ENCODE data around the gene GRB10. TPM values are rescaled to one million over a fixed set of nuclear protein-coding genes. Genes with fewer than 3 reads are reported as not detected.

Gene GRB10
- polyA plus RNA-seq, 1 donor from 2014 or later = 78.4 TPM

DNA sequence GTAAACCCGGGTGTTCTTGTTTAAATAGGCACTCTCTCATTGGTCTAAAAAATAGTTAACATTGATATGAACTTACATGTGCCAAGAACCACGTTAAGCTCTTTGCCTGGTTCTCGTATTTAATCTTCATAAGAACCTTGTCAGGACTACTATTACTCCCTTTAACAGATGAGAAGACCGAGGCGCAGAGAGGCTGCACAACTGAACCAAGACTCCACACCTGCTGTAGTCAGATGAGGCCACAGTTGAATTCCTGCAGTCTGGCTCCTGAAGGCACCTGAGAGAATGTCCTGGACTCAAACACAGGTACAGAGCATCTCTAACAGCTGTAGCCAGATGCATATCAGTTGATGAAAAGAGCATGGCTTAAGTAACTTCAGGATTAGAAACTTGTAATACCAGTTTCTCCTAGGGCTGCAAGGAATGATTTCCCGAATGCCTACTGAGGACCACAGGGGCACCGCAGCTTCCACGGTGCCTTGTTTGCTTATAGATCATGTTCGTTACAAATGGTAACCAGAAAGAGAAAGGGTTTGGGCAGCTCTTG is 227.0 kb downstream of the GRB10 start:
- H3K27me3 ChIP-seq (ENCODE audit: insufficient read depth, low read depth, low read length) = no peaks in the 10 kb centered on the region
- H3K4me3 ChIP-seq (ENCODE audit: low read length) = no peak overlapping the region
- H2AFZ ChIP-seq (ENCODE audit: low read depth, low read length) = no peak overlapping the region
- no peaks in the 10 kb centered on the region for H3K36me3 ChIP-seq (ENCODE audit: insufficient read depth, low read length)
- H3K79me2 ChIP-seq (replicated peaks; ENCODE audit: insufficient read depth, low read length) = no peaks in the 10 kb centered on the region
- no peak overlapping the region for H3K9ac ChIP-seq (ENCODE audit: low read length)
- peaks cover 4% of the 10 kb centered on the region for H3F3A ChIP-seq (ENCODE audit: insufficient read depth, low read length, poor library complexity, severe bottlenecking)
- H4K20me1 ChIP-seq (ENCODE audit: insufficient read depth) = no peaks in the 10 kb centered on the region
- no peak overlapping the region for H3K27ac ChIP-seq (ENCODE audit: low read length)
- no peak overlapping the region for H3K4me2 ChIP-seq (ENCODE audit: low read length)
- no peaks in the 10 kb centered on the region for H3K9me3 ChIP-seq (ENCODE audit: low read length)
- H3K9me2 ChIP-seq (ENCODE audit: insufficient read depth, low read length) = no peaks in the 10 kb centered on the region
- TF ChIP-seq TAF1 (IDR thresholded peaks at IDR 0.05; ENCODE audit: low read depth) (no peak), EP300 (conservative IDR thresholded peaks at IDR 0.05; ENCODE audit: poor library complexity, severe bottlenecking) (no peak), SMC3 (conservative IDR thresholded peaks at IDR 0.05; ENCODE audit: poor library complexity) (no peak), MXI1 (conservative IDR thresholded peaks at IDR 0.05; ENCODE audit: poor library complexity, severe bottlenecking) (no peak), EZH2 (IDR thresholded peaks at IDR 0.05; ENCODE audit: borderline replicate concordance, insufficient read depth, low read length, poor library complexity, severe bottlenecking) (no peak), POLR2AphosphoS5 (IDR thresholded peaks at IDR 0.05) (no peak), RAD21 (conservative IDR thresholded peaks at IDR 0.05) (no peak)
- TF ChIP-seq, protein P1, sequence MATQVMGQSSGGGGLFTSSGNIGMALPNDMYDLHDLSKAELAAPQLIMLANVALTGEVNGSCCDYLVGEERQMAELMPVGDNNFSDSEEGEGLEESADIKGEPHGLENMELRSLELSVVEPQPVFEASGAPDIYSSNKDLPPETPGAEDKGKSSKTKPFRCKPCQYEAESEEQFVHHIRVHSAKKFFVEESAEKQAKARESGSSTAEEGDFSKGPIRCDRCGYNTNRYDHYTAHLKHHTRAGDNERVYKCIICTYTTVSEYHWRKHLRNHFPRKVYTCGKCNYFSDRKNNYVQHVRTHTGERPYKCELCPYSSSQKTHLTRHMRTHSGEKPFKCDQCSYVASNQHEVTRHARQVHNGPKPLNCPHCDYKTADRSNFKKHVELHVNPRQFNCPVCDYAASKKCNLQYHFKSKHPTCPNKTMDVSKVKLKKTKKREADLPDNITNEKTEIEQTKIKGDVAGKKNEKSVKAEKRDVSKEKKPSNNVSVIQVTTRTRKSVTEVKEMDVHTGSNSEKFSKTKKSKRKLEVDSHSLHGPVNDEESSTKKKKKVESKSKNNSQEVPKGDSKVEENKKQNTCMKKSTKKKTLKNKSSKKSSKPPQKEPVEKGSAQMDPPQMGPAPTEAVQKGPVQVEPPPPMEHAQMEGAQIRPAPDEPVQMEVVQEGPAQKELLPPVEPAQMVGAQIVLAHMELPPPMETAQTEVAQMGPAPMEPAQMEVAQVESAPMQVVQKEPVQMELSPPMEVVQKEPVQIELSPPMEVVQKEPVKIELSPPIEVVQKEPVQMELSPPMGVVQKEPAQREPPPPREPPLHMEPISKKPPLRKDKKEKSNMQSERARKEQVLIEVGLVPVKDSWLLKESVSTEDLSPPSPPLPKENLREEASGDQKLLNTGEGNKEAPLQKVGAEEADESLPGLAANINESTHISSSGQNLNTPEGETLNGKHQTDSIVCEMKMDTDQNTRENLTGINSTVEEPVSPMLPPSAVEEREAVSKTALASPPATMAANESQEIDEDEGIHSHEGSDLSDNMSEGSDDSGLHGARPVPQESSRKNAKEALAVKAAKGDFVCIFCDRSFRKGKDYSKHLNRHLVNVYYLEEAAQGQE (IDR thresholded peaks at IDR 0.05; ENCODE audit: borderline replicate concordance) = no peak
- TF ChIP-seq, protein P2, sequence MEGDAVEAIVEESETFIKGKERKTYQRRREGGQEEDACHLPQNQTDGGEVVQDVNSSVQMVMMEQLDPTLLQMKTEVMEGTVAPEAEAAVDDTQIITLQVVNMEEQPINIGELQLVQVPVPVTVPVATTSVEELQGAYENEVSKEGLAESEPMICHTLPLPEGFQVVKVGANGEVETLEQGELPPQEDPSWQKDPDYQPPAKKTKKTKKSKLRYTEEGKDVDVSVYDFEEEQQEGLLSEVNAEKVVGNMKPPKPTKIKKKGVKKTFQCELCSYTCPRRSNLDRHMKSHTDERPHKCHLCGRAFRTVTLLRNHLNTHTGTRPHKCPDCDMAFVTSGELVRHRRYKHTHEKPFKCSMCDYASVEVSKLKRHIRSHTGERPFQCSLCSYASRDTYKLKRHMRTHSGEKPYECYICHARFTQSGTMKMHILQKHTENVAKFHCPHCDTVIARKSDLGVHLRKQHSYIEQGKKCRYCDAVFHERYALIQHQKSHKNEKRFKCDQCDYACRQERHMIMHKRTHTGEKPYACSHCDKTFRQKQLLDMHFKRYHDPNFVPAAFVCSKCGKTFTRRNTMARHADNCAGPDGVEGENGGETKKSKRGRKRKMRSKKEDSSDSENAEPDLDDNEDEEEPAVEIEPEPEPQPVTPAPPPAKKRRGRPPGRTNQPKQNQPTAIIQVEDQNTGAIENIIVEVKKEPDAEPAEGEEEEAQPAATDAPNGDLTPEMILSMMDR (IDR thresholded peaks at IDR 0.05; ENCODE audit: poor library complexity, severe bottlenecking) = no peak

DNA sequence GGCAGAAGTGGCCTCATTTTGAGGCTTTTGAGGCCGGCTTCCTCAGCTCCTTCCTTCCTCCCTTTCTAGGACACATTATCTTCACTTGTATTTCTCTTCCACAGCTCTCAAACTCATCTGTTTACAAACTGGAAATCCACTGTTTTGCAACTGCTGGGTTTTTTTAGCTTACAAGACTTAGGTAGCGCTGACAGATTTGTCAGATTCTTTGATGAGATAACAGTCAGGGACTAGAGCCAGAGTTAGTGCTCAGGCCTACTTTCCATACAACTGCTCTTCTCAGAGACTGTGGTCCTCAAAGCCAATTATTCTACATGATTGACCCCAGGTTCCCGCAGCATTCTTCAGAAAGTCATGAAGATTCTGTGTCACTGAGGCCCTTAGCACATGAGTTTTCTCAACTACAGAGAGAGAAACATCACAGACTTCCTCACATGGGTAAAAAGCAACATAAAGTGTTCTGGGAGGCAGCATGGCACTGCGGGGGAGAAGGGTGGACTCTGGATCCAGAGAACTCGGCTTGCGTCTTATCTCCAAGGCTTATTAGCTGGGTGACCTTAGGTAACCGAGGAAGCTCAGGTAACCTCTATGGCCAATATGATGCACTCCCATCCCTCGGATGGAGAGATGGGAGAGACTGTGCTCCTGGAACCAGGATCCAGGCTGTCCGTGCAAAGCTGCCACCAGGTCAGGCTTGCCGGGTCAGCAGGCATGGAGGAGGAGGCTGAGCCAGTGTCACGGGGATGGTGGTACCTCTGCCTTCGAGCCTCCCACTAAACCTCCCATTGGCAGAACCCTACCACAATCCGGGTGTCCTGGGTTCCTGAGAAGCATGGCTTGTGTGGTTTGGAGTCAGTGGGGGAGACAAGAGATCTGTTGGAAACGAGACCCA is 228.0 kb downstream of the GRB10 start:
- H3K36me3 ChIP-seq (ENCODE audit: insufficient read depth, low read length) = no peaks in the 10 kb centered on the region
- TF ChIP-seq SMC3 (conservative IDR thresholded peaks at IDR 0.05; ENCODE audit: poor library complexity) = no peak
- TF ChIP-seq, protein P2 (IDR thresholded peaks at IDR 0.05; ENCODE audit: poor library complexity, severe bottlenecking) = no peak
- no peak for TF ChIP-seq TAF1 (IDR thresholded peaks at IDR 0.05; ENCODE audit: low read depth)
- TF ChIP-seq MXI1 (conservative IDR thresholded peaks at IDR 0.05; ENCODE audit: poor library complexity, severe bottlenecking) = no peak
- no peak for TF ChIP-seq EZH2 (IDR thresholded peaks at IDR 0.05; ENCODE audit: borderline replicate concordance, insufficient read depth, low read length, poor library complexity, severe bottlenecking)
- TF ChIP-seq, protein P1 (IDR thresholded peaks at IDR 0.05; ENCODE audit: borderline replicate concordance) = no peak
- no peak for TF ChIP-seq EP300 (conservative IDR thresholded peaks at IDR 0.05; ENCODE audit: poor library complexity, severe bottlenecking)
- no peak for TF ChIP-seq RAD21 (conservative IDR thresholded peaks at IDR 0.05)
- no peak for TF ChIP-seq POLR2AphosphoS5 (IDR thresholded peaks at IDR 0.05)
- no peaks in the 10 kb centered on the region for H3K9me3 ChIP-seq (ENCODE audit: low read length)
- H3K4me3 ChIP-seq (ENCODE audit: low read length) = no peak overlapping the region
- H3F3A ChIP-seq (ENCODE audit: insufficient read depth, low read length, poor library complexity, severe bottlenecking) = peaks cover 4% of the 10 kb centered on the region
- H3K27me3 ChIP-seq (ENCODE audit: insufficient read depth, low read depth, low read length) = no peaks in the 10 kb centered on the region
- no peaks in the 10 kb centered on the region for H4K20me1 ChIP-seq (ENCODE audit: insufficient read depth)
- no peak overlapping the region for H3K27ac ChIP-seq (ENCODE audit: low read length)
- H3K9ac ChIP-seq (ENCODE audit: low read length) = no peak overlapping the region
- H2AFZ ChIP-seq (ENCODE audit: low read depth, low read length) = no peak overlapping the region
- no peaks in the 10 kb centered on the region for H3K79me2 ChIP-seq (replicated peaks; ENCODE audit: insufficient read depth, low read length)
- H3K9me2 ChIP-seq (ENCODE audit: insufficient read depth, low read length) = no peaks in the 10 kb centered on the region
- no peak overlapping the region for H3K4me2 ChIP-seq (ENCODE audit: low read length)
